Measurements from ENCODE around the gene COLEC11. TPM values are rescaled to one million over a fixed set of nuclear protein-coding genes. Genes with fewer than 3 reads are reported as not detected.

COLEC11 gene
- total and polyA plus RNA-seq, 9 of the 15 experiments (the other 6 are each of a cell fraction or from before 2014, with no cell fraction given): 0.32 to 4.3 (median 1.8) TPM

- Histone ChIP-seq H3K4me1 (replicated peaks in 1 of 2; ENCODE audit: control insufficient read depth in 2 of 2, insufficient read depth in 2 of 2, low read length in 2 of 2) (peaks cover 0 to 3% of the 10 kb centered on the region in 2 experiments; a peak in 1 of 5 replicates), H3K9me1 (ENCODE audit: control insufficient read depth, insufficient read depth, low read length) (no peaks in the 10 kb centered on the region), H3K4me2 (ENCODE audit: insufficient read depth, low read length) (no peak overlapping the region), H4K20me1 (replicated peaks; ENCODE audit: control insufficient read depth, insufficient read depth, low read length) (no peaks in the 10 kb centered on the region), H3K9me3 (replicated peaks; ENCODE audit: control insufficient read depth, insufficient read depth, low read depth, low read length) (no peaks in the 10 kb centered on the region), H3K9ac (ENCODE audit: insufficient read depth in 1 of 2, low read depth in 2 of 2, low read length in 2 of 2) (no peak overlapping the region), H2AFZ (ENCODE audit: low read depth, low read length) (no peak overlapping the region), H3K4me3 (no peak overlapping the region), H3K27me3 (ENCODE audit: control insufficient read depth in 2 of 2, insufficient read depth in 2 of 2, low read length in 2 of 2) (peaks cover 39 to 64% of the 10 kb centered on the region in 2 experiments), H3K36me3 (ENCODE audit: control insufficient read depth, insufficient read depth, low read length) (no peaks in the 10 kb centered on the region), H3K79me2 (ENCODE audit: control insufficient read depth, insufficient read depth, low read length) (no peaks in the 10 kb centered on the region), H3K27ac (ENCODE audit: extremely low read depth, low read depth, low read length) (no peak overlapping the region)
- WGBS (ENCODE audit: insufficient coverage, low coverage, missing lambda C conversion rate): 0% methylated on average over 8 of the region's 8 CpGs
- no TSS peak for BruUV-seq (replicated peaks)
- in situ Hi-C loops (cut with MboI): loop anchor here (25.0 kb wide), 1 partner anchor 1557 kb away; no protein-coding TSS in a partner anchor
- ATAC-seq (no peak), DNase-seq (ENCODE audit: extremely low read depth in 1 of 4, low spot score in 3 of 4) (no peak), FAIRE-seq (no peak)
- POLR2A ChIA-PET: no interaction called here
- CTCF ChIA-PET (ENCODE audit: low intra/inter-chr PET ratio): no interaction called here
- intact Hi-C loops (cut with micrococcal nuclease): no loop called here
- no peak for TF ChIP-seq VEZF1 (CRISPR knock-in tag; IDR thresholded peaks at IDR 0.05)
- TF ChIP-seq ATF1 (CRISPR knock-in tag; IDR thresholded peaks at IDR 0.05): no peak
- no peak for TF ChIP-seq ATF1 (tag; IDR thresholded peaks at IDR 0.05)
- no peak for TF ChIP-seq TAF1 (IDR thresholded peaks at IDR 0.05; ENCODE audit: control insufficient read depth, extremely low read depth, insufficient read depth, low read length, severe bottlenecking)
- TF ChIP-seq ZNF398 (CRISPR knock-in tag; IDR thresholded peaks at IDR 0.05): no peak
- no peak for TF ChIP-seq ZBTB11 (CRISPR knock-in tag; IDR thresholded peaks at IDR 0.05)
- TF ChIP-seq SAFB2 (IDR thresholded peaks at IDR 0.05; ENCODE audit: borderline replicate concordance, low read depth, low read length, severe bottlenecking): no peak
- no peak for TF ChIP-seq KHSRP (IDR thresholded peaks at IDR 0.05)
- no peak for TF ChIP-seq ID3 (CRISPR knock-in tag; IDR thresholded peaks at IDR 0.05)
- no peak for TF ChIP-seq ID3 (tag; IDR thresholded peaks at IDR 0.05)
- TF ChIP-seq BACH1 (tag; IDR thresholded peaks at IDR 0.05): no peak
- no peak for TF ChIP-seq ZNF766 (CRISPR knock-in tag; conservative IDR thresholded peaks at IDR 0.05)
- no peak for TF ChIP-seq HES1 (IDR thresholded peaks at IDR 0.05; ENCODE audit: low read depth)
- no peak for TF ChIP-seq SAFB (IDR thresholded peaks at IDR 0.05; ENCODE audit: borderline replicate concordance, low read depth, low read length)
Measured at GRCh38 chr2:3669656-3670055, 74.7 kb downstream of the COLEC11 start.
